WERI-Rb-1 (cell line): ENCODE results near the gene IL17RA.

Experiments
- DNase-seq: peaks from one replicate; pipeline ENCODE4 v3.0.0-alpha.2; 2020
- H3K27ac ChIP-seq: fragments of 250-450 bp; sonication (Bioruptor Pico); 2 replicates; pipeline ENCODE4 v1.5.1; 2020; ENCODE audit warnings: mild to moderate bottlenecking, moderate library complexity
- H3K27me3 ChIP-seq: fragments of 250-450 bp; sonication (Bioruptor Pico); 2 replicates; pipeline ENCODE4 v1.5.1; 2021; ENCODE audit warnings: mild to moderate bottlenecking, low read depth, moderate library complexity; ENCODE audit not compliant: insufficient read depth, severe bottlenecking
- H3K36me3 ChIP-seq: fragments of 250-450 bp; sonication (Bioruptor Pico); 2 replicates; pipeline ENCODE4 v1.5.1; 2020; ENCODE audit warnings: mild to moderate bottlenecking, moderate library complexity
- H3K4me3 ChIP-seq: 2 replicates; pipeline ENCODE4 v1.5.1; 2011; ENCODE audit warnings: low read depth, mild to moderate bottlenecking, control low read depth, low read length
- H3K9me3 ChIP-seq: fragments of 250-450 bp; sonication (Bioruptor Pico); 2 replicates; pipeline ENCODE4 v1.5.1; 2021; ENCODE audit warnings: mild to moderate bottlenecking, moderate library complexity; ENCODE audit not compliant: severe bottlenecking
- TF ChIP-seq, protein P1 (sequence below): IDR thresholded peaks from 2 replicates; pipeline ENCODE4 v1.5.1; 2011; ENCODE audit warnings: low read depth, mild to moderate bottlenecking, control low read depth, inconsistent platforms, low read length

Gene IL17RA

DNA sequence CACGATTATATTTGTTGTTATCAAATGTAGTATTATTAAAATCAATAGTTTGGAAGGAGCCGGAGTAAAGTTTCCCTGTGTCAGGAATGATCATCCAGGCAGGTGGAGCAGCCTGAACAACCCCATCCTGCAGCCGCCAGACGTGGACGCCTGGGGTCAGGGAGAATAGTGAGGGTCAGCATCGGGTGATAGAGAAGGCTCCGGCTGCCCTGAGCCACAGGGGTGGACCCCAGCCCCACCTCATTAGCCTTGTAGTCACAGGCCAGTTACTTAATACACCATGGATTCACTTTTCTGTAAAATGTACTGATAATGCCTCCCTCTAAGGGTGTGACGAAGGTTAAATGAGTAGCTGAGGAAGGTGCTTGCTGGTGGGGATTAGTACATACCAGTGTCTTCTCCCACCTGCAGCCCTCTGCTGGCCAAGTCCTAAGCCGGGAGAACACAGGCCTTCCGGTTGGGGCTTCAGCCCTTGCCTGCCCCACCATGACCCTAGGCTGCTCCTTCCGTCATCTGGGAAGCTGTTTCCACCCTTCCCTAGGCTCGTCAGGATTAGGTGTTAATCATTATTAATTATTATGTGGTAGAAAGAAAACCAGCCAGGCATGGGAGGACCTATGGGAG, 21.5 kb downstream of the IL17RA start:
- Histone ChIP-seq H3K27ac (peak overlapping the region; percentile 81), H3K36me3 (peaks cover 19% of the 10 kb centered on the region), H3K4me3 (peak overlapping the region; percentile 24), H3K27me3 (no peaks in the 10 kb centered on the region), H3K9me3 (no peaks in the 10 kb centered on the region)
- TF ChIP-seq, protein P1, sequence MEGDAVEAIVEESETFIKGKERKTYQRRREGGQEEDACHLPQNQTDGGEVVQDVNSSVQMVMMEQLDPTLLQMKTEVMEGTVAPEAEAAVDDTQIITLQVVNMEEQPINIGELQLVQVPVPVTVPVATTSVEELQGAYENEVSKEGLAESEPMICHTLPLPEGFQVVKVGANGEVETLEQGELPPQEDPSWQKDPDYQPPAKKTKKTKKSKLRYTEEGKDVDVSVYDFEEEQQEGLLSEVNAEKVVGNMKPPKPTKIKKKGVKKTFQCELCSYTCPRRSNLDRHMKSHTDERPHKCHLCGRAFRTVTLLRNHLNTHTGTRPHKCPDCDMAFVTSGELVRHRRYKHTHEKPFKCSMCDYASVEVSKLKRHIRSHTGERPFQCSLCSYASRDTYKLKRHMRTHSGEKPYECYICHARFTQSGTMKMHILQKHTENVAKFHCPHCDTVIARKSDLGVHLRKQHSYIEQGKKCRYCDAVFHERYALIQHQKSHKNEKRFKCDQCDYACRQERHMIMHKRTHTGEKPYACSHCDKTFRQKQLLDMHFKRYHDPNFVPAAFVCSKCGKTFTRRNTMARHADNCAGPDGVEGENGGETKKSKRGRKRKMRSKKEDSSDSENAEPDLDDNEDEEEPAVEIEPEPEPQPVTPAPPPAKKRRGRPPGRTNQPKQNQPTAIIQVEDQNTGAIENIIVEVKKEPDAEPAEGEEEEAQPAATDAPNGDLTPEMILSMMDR = peak; percentile 74
- DNase-seq = peak; percentile 91

DNA sequence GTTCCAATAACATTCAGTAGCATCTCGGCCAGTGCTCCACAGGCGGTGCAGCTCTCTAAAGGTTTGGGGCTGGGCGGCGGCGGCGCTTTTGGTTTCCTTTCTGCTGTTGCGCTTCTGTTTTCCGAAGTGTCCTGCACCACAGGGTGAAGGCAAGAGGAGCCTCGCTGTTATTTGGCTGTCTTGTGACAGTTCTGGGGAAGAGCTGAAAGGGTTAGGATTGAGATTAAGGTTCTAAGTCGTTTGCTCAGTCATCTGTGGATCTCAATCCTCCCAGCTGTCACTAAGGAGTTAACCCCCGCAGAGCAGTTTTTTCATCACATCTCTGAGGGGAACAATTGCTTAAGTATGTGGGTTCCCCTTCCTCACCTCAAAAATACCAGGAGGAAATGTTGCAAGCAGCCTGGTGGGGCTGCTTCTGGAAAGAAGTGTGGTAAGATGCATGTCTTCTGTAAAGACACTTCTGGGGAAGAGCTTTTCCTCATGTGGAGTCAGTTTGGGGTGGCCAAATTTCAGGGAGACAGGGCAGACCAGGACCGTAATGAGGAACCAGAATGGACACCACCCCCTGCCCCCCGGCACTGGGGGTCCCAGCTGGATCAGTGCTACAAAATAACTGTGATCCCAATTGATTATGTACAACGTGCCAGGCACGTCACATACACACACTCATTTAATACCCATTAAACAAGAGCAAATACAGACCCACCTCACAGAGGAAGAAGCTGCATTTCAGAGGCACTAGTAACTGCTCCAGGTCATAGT, 22.2 kb downstream of the IL17RA start:
- TF ChIP-seq, protein P1 = no peak
- peak; percentile 51 for DNase-seq
- H3K27ac ChIP-seq = peak overlapping the region; percentile 81
- H3K27me3 ChIP-seq = no peaks in the 10 kb centered on the region
- H3K36me3 ChIP-seq = peaks cover 17% of the 10 kb centered on the region
- no peaks in the 10 kb centered on the region for H3K9me3 ChIP-seq
- peak overlapping the region; percentile 24 for H3K4me3 ChIP-seq

DNA sequence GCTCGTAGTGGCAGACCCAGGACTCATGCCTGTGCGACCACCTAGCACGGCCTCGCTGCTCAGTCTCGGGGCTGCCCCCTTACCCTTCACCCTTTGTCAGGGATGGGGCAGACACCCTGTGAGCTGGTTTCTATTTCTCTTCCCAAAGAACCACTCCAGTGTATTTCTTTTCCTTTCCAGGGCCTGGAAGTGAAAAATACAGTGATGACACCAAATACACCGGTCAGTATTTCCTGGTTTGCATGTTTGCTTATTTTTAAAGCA, 22.7 kb downstream of the IL17RA start:
- DNase-seq = no peak
- no peaks in the 10 kb centered on the region for H3K27me3 ChIP-seq
- TF ChIP-seq, protein P1 = no peak
- peak overlapping the region; percentile 81 for H3K27ac ChIP-seq
- H3K4me3 ChIP-seq = no peak overlapping the region
- H3K9me3 ChIP-seq = no peaks in the 10 kb centered on the region
- H3K36me3 ChIP-seq = peaks cover 14% of the 10 kb centered on the region

DNA sequence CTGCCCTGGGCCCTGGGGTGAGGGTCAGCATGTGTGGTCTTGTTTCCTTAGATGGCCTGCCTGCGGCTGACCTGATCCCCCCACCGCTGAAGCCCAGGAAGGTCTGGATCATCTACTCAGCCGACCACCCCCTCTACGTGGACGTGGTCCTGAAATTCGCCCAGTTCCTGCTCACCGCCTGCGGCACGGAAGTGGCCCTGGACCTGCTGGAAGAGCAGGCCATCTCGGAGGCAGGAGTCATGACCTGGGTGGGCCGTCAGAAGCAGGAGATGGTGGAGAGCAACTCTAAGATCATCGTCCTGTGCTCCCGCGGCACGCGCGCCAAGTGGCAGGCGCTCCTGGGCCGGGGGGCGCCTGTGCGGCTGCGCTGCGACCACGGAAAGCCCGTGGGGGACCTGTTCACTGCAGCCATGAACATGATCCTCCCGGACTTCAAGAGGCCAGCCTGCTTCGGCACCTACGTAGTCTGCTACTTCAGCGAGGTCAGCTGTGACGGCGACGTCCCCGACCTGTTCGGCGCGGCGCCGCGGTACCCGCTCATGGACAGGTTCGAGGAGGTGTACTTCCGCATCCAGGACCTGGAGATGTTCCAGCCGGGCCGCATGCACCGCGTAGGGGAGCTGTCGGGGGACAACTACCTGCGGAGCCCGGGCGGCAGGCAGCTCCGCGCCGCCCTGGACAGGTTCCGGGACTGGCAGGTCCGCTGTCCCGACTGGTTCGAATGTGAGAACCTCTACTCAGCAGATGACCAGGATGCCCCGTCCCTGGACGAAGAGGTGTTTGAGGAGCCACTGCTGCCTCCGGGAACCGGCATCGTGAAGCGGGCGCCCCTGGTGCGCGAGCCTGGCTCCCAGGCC, 23.7 kb downstream of the IL17RA start:
- TF ChIP-seq, protein P1 = no peak
- peaks cover 8% of the 10 kb centered on the region for H3K36me3 ChIP-seq
- no peak for DNase-seq
- no peaks in the 10 kb centered on the region for H3K27me3 ChIP-seq
- no peaks in the 10 kb centered on the region for H3K9me3 ChIP-seq
- no peak overlapping the region for H3K4me3 ChIP-seq
- no peak overlapping the region for H3K27ac ChIP-seq

DNA sequence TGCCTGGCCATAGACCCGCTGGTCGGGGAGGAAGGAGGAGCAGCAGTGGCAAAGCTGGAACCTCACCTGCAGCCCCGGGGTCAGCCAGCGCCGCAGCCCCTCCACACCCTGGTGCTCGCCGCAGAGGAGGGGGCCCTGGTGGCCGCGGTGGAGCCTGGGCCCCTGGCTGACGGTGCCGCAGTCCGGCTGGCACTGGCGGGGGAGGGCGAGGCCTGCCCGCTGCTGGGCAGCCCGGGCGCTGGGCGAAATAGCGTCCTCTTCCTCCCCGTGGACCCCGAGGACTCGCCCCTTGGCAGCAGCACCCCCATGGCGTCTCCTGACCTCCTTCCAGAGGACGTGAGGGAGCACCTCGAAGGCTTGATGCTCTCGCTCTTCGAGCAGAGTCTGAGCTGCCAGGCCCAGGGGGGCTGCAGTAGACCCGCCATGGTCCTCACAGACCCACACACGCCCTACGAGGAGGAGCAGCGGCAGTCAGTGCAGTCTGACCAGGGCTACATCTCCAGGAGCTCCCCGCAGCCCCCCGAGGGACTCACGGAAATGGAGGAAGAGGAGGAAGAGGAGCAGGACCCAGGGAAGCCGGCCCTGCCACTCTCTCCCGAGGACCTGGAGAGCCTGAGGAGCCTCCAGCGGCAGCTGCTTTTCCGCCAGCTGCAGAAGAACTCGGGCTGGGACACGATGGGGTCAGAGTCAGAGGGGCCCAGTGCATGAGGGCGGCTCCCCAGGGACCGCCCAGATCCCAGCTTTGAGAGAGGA, 24.5 kb downstream of the IL17RA start:
- no peak for DNase-seq
- Histone ChIP-seq H3K9me3 (no peaks in the 10 kb centered on the region), H3K4me3 (no peak overlapping the region), H3K27ac (no peak overlapping the region), H3K27me3 (no peaks in the 10 kb centered on the region), H3K36me3 (peaks cover 8% of the 10 kb centered on the region)
- TF ChIP-seq, protein P1 = no peak
